ENCODE data around the gene NES.

The NES gene

DNA sequence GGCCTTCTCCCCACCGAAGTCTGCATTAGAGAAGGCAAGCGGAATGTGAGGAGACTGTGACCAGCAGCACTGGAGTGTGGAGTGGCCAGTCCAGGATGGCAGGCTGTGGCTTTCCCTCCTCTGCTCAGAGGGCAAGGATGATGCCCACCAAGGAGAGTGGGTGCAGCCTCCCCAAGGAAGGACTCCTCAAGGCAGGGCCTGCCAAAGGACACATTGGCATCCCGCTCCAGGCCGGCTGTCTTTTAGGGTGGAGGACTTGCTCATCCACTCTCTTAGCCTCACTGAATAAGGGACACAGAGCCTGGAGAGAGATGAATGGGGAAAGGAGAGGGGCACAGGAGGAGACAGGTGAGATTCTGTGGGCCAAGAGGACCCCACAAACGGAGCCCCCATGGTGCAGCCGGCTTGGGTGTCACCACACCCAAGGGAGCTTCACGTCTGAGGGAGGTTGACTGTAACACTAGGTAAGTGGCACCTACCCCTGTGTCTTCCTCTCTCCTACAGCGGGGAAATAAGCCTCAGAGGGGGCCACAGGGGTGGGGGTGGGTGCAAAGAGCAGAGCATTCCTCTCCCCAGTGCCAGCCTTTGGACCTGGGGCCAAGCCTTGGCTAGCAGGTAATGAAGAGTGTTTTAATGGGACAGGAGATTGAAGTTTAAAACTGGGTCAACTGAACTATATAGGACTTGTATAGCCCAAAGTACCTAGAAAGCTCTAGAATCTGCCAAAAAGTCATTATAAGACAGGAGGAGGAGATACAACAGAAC is 4.2 kb upstream of the NES start:
- no peak for DNase-seq

DNA sequence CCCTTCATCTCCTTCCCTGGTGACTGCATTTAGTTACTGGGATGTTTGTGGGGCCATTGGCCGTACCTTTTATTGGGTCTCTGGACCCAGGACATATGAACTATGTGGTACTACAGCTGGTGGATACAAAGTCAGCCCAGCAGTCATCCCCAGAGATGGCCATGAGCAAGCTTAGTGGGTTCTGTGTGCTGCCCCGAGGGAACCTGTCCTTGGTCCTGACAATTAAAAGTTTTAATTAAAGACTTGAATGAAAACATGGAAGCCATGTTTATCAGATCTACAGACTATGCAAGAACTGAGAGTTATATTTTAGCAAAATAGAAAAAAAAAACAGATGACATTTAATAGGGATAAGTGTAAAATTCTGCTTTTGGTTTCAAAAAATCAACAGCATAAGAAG is 2.8 kb upstream of the NES start:
- no peak for DNase-seq

DNA sequence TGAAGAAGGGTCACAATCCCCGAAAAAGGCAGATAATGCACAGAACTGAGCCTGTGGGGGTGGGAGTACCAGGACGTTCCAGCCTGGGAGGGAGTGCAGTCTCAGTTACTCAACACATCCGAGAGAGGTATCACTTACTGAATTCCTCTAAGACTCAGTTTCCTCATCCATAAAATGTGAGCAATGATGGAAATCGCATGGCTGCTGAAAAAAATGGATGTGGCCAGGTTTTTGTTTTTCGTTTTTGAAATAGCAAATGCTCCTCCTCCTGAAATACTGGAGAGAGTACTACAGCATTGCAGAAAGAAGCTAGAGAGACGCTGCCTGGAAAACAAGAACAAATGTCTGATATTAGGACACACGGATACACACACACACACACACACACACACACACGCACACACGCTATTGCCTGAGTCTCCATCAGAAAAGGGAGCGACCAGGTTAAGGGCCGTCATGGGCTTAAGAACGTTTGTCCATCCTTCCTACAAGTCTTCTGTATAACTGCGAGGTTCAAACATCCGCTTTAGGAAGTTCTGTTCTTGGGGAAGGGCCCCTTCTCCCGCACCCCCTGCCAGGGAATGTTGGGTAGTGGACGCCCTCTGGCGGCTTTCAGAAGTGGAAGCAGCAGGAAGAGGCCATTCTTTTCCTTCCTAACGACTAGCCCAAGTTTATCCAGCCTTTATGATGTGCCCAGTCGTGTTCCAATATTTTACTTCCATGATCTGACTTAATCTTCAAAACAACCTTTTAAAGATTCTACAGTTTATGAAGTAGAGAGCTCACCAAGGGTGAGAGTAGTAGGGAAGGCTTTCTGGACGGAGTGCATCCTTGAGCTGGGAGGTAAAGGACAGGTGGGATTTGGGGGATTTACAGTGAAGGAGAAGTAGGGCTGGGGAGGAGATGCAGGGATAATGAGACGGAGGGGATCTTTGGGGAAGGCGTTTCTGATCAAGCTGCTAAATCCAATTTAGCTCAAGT is 699 bp upstream of the NES start:
- DNase-seq = peak; percentile 83

DNA sequence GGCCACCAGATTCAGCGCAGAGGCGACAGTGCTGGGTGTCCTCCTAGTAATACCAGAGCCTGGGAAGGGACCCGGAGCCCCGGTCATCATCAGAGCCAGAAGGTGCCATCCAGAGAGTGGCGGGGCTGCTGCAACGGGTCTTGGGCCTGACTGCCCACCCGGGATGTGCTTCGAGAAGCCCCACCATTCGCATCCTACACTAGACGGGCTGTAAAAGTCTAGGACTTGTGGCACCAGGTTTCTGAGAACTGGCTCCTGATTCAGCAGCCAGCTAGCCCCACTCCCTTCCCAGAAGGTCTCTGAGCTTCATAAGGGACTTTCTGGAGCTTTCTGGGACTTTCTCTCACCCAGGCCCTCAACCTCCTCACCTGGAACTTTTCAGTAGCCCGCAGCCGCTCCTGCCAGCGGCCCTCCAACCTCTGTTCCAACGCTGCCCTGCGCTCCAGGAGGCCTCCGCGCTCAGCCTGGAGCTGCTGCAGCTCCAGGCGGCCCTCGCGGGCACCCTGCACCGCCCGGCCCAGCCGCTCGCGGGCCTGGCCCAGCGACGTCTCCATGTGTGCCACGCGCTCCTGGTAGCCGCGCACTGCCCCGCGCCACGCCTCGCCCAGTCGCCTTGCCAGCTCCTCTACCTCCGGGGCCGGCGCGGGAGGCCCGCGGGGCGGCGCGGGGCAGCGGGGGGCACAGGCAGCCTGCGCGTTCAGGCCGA is 940 bp downstream of the NES start:
- DNase-seq = no peak

DNA sequence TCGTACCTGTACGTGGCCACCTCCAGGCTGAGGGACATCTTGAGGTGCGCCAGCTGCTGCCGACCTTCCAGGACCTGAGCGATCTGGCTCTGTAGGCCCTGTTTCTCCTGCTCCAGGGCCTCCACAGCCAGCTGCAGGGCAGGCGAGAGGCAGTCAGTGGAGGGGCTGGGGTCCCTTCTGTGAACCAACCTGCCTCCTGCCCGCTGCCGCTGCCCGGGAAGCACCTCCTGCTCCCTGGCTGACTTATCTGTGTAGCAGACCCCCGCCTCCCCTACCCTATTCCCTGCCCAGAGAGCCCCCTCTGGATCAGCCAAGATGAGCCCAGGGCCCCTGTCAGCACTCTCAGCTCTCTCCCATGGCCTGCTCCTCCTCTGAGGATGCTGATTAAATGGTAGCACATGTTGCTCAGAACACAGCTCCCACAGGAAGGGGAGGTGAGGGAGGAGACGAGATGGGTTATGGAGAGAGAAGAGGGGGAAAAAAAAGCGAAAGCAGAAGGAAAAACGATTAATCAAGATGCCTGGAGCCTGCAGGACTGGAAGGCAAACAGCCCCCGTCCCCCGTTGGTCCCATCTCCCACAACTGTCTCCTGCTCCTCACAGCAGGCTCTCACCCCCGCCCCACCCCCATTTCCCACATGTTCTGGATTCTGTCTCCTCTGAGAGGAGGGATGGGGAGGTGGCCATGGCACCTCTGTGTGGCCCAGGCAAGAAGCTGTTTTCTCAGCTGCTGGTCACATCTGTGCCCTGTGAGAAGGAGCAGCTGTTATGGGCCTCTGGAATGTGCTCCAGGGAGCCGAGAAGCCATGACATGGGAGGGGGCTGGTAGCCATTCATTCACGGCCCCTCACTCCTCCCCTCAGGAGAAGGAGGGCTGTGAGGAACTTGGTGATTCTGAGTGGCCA is 1.7 kb downstream of the NES start:
- peak; percentile 73 for DNase-seq

DNA sequence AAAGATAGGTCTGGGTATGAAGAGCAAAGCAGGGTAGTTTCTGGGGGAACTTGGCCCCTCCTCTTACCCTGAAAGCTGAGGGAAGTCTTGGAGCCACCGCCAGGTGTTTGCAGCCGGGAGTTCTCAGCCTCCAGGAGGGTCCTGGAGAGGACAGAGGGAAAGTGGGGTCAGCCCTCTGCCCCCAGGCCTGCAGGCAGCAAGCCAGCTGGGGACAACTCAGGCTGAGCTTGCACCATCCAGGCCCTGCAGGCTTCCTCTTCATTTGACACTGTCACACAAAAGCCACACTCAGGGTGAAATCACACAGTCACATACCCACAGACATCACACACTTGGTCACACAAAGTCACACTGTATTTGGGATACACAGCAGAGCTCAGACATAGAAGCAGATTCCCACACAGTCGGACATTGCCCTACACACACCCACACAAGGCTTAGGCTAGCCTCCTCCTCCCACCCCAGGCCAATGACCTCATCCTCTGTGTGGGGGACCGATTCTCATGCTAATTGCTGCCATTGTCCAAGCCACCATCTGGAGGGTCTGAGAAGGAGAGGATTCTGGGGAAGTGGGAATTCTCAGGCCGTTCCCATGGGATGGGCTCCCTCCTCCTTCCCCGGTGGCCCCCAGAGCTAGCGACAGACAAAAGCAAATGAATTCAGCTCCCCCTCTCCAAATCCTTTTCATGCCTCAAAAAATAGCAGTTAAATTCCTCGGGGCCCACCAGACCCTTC is 3.7 kb downstream of the NES start:
- peak; percentile 79 for DNase-seq

DNA sequence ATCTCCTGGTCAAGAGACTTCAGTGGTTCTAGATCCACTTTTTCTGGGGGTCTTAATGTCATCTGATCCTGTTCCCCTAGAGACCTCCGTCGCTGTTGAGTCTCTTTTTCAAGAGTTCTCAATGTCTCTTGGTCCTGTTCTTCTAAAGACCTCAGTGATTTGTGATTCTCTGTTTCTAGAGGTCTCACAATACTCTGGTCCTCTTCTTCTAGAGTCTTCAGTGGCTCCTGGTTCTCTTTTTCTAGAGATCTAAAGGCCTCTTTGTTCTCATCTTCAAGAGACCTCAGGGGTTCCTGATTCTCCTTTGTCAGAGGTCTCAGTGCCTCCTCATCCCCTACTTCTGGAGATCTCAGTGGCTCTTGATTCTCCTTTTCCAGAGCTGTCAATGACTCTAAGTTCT is 5.4 kb downstream of the NES start:
- no peak for DNase-seq

DNA sequence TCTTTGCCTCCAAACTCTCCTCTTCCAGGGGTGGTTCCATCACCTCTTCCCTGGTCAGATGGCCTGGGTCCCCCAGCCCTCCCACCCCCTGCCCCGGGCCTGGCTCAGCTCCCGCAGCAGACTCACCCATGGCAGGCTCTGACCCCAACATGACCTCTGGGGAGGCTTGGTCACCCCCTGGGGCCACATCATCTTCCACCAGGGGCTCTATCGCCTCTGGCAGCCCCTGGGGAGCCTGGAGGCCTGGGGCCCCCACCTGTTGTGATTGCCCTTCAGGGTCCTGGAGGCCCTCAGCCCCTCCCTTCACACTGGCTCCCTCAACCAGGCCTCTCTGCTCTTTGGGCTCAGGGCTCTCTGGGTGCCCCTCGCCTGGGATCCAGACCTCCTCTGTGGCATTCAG is 6.4 kb downstream of the NES start:
- DNase-seq = no peak

DNA sequence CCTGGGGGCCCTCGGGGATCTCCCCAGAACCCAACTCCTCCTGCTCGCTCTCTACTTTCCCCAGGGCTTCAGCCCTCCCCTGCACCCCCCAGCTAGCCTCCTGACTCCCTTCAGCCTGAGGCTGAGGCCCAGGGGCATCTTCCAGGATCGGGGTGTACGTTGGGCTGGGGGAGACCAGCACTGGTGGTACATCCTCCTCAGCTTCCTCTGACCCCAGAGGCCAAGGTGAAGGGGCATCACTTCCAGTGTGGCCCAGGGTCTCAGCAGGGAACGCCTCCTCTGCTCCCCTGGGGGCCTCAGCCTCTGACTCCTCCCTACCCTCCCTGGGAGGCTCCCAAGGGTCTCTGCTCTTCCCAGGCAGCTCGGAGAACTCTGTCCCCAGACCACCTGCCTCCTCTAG is 6.8 kb downstream of the NES start:
- DNase-seq = no peak

DNA sequence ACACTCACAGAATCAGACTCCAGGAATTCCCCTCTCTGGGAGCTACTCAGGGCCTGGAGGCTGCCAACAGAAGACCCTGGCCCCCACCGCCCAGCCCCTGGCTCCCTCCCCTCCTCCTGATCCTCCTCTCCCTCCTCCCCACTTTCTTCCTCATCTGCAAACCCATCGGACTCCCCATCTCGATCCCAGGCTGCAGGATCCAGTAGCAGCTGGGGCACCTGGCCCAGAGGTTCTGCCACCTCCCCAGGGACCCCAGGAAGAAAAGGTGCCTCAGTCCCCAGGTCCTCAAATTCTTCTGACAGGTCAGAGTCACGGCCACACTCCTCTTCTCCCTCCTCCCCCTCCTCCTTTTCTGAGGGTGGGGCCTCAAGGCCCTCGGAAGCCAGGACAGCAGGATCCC is 7.4 kb downstream of the NES start:
- no peak for DNase-seq

DNA sequence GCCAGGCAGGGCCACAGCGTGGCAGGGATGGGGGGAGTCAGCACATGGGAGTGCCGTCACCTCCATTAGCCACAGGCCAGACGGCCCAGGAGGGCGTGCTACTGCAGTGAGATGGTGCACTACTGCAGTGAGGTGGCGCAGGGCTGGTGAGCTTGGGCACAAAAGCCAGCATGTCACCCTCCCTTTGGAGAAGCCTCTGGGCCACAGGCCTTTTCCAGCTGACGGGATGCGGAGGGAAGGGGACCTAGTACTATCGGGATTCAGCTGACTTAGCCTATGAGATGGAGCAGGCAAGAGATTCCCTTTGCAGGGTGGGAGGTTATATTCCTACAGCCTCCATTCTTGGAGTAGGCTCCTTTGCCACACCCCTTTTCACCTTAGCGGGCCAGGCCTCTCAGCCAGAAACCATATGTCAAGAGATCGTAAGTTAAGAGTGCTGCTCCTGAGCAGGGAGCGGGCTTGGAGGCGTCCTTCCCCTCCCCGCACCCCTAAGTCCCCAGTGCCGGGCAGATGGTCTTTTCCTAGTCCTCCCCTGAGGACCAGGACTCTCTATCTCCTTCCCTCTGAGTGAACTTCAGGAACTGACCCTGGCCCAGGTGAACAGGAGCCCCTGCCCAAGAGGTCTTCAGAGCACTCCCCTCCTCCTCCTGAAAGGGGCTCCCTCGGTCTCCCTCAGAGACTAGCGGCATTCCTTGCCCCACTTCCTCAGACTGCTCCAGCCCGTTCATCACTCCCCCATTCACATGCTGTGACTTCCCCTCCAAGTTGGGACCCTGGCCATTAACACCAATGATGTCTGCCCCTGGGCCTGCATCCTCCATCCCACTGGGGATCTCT is 8.2 kb downstream of the NES start:
- no peak for DNase-seq

DNA sequence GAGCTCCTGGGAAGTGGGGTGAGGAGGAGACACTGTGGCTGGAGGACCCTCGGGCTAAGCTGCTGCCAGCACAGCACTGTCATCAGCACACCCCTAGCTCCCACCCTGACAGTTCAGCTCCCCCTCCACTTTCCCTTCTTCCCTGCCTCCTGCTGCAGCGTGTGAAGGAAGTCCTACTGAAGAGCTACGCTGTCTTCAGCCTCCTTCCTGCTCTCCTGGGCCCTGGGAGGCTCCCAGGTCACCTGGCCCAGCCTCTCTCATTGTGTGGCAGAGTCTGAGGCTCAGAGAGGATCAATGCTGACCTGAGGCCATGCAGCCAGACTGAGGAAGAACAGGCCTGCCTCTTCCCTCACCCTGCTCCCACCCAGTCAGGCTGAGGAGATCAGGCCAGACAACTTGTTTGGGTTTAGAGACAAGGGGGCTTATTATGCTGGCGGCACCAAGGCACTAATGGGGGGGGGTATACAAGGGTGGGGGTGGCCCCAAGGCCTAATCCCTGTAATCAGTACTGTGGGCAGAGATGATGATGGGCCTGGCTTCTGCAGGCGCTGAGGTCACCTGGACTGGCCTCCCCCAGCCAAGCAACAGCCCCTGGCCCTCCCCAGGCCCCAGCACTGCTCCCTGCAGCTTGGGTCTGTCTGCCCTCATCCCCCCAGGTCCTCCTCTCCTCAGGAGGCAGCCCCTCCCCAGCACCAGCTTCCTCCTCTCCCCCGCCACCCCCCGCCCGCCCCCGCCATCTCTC is 9.1 kb downstream of the NES start:
- DNase-seq = no peak

DNA sequence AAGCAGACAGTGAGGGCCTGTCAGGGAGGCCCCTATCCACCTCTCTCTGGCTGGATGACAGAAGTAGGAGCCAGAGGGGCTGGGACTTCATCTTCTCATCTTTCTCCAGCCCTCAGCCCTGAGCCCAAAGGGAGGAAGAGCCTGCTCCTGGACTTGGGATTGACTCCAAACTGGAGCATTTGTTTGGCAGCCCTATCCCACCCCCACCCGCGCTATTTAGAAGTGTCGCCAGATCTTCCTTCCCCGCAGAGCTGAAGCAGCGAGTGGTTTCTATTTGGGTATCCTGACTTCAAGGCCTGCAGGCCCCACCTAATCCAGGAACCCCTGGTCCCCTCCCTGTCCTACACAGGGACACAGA is 9.6 kb downstream of the NES start:
- DNase-seq = no peak

DNA sequence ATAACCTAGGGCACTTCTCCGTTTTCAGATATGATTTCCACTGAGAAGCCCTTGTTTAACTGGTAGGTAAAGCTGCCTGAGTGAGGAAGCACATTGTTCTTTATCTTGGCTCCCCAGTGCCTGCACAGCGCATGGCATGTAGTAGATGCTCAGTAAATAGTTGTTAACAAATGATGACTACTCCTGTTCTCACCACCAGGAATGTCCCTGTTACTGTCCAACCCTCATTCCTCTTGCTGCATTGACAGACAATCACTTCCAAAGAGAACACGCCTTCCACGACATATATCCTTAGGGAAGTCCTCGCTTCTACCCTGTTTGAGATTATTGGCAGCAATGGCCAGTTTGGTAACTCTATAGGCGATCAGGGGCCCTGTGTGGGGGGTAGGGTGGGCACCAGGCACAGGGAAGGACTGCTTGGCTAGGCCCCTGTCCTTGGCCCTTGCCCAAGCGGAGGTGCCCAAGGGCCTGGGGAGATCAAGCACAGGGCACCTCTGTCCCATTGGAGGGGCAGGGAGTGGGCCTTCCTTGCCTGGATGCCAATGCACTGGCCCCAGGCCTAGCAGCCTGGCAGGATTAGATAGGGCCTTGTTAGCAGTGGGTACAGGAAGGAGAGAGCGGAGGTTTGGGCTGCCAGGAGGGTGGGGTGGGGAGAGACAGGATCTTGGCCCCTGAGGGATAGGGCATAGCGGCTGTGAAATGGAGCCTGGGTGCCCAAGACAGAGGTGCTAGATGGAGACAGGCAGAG is 10.2 kb downstream of the NES start:
- no peak for DNase-seq

DNA sequence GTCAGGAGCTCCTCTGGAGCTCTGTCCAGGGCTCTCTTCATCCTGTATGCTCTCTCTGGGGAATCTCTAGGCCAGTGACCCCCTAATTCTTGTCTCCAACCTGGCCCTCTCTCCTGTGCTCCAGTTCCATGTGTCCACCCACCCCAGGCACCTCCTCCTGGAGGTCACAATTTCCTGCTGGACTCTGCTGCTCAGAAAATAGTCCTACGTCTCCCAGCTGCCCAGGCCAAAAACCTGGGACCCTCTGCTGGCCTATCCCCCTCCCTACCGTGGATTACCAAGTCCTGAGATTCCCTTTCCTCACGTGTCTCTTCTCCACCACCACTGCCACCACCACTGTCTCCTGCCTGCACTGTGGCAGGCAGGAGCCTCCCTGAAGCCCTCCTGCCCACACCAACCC is 11.7 kb downstream of the NES start:
- DNase-seq = no peak

DNA sequence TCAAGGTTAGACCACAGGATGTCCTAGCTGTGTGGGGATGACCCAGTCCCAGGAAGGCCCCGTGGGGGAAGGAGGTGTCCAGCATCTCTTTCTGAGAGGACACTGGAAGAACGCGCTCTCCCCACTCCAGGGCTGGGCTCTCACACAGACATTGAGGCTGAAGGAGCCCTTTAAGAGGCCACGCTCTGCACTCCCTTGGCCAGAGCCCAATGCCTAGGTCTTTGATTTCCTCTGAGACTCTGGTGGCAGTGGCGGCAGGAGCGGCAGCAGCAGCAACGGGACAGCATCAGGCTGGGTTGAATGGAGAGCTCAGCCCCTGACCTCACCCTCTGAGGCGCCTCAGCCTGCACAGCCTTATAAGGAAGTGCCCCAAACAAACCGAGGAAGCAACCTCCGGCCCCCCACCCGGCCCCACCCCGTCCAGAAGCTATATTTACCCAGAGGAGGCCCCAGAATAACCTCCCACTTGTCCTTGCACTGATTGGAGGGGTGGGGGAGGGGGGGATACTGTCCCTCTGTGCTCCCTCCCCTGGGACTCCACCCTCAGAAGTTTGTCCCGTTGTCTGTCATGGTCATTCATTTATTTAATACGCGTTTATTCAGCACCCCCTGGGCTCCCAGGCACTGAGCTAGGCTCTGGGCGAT is 12.3 kb downstream of the NES start:
- DNase-seq = no peak

DNA sequence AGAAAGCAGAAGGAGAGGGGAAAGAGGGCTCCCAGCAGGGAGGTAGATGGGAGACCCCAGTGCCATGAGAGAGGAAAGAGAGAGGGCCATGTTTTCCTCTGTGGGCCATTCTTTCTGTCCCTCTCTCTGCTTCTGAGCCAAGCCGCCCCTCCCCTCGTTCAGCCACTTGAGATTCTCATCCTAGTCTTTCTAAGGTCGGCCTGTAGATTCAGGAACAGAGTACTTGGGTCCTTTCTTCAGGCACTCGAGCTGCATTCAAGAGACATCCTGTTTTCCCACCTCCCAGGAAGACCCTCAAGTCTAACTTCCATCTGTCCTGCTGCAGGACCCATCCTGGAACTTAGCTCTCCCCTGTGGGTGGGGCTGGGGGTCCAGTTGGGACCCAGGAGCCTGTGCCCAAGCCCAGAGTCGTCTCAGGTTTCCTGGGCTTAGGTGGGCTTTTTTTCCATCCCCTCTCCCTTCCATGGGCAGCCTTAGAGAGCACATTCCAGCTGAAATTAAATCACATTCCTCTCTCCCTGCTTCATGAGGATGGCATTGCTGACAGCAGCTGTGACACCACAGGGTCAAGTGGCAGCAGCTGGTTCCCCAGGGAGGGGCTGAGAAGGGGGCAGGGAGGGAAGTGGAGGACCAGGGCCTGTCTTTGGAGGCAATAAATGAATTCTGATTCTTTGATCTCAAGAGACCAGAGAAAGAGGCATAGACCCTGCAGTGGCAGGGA is 13.0 kb downstream of the NES start:
- peak; percentile 13 for DNase-seq

DNA sequence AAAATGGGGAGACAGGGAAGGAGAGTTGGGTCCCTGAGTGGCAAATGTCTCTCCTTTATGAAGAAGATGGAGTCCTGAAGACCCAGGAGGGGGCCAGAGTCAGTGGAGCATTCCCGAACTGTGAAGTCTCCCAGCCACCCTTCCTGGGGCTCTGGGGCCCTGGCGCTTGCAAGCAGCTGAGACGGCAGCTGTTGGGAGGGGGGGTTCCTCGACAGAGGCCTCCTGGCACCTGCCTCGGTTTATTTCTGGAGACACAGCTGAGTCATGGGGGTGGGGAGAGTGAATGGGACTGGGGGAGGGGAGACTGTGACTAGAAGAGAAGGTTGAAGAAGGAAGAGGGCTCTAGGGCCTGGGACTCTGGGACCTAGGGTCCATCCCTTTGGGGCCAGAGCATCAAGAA is 14.0 kb downstream of the NES start:
- DNase-seq = peak; percentile 27

Data from NCI-H69 (cell line).